HL-60 (cell line): ENCODE results near the gene SUMF2.

Experiments
- CTCF ChIP-seq: IDR thresholded peaks from one replicate; pipeline ENCODE4 v1.5.1; 2011; ENCODE audit warnings: low read length, control low read depth, inconsistent platforms; ENCODE audit not compliant: insufficient read depth
- POLR2AphosphoS5 ChIP-seq: IDR thresholded peaks from 2 replicates; pipeline ENCODE4 v1.6.1; 2012; ENCODE audit warnings: low read depth
- REST ChIP-seq: IDR thresholded peaks from 2 replicates; pipeline ENCODE4 v1.6.1; 2012; ENCODE audit warnings: low read depth; ENCODE audit not compliant: insufficient replicate concordance

GRCh38 chr7:56083150-56083785 lies 19.2 kb downstream of the SUMF2 start:
- TF ChIP-seq CTCF (no peak), POLR2AphosphoS5 (no peak), REST (no peak)
